Epithelial cell of esophagus (primary cell): ENCODE results near the gene CCDC13.

Experiments used
- DNase-seq: peaks from one replicate; pipeline ENCODE4 v3.0.0; 2010; ENCODE audit warnings: low read depth
- H3K4me3 ChIP-seq: 2 replicates; pipeline ENCODE4 v1.5.1; 2011; ENCODE audit warnings: mild to moderate bottlenecking, low read length, control low read depth
- CTCF ChIP-seq: IDR thresholded peaks from 2 replicates; pipeline ENCODE4 v1.5.1; 2011; ENCODE audit warnings: low read depth, mild to moderate bottlenecking, low read length, control low read depth, inconsistent platforms; ENCODE audit not compliant: insufficient read depth; ENCODE audit errors: missing control alignments

The CCDC13 gene

GRCh38 chr3:42755681-42756578 lies 17.1 kb downstream of the CCDC13 start:
- DNase-seq = peak; percentile 27
- TF ChIP-seq CTCF = peak; percentile 34

GRCh38 chr3:42753757-42754156 lies 19.3 kb downstream of the CCDC13 start:
- no peak overlapping the region for H3K4me3 ChIP-seq
- no peak for TF ChIP-seq CTCF
- DNase-seq = no peak

More at GRCh38 chr3:42755681-42756578, 17.1 kb downstream of the CCDC13 start:
- H3K4me3 ChIP-seq = no peak overlapping the region

- DNase-seq = no peak
- TF ChIP-seq CTCF = no peak
- H3K4me3 ChIP-seq = no peak overlapping the region
These were observed 20.1 kb downstream of the CCDC13 start for GRCh38 chr3:42752961-42753360.

- H3K4me3 ChIP-seq = no peak overlapping the region
- no peak for DNase-seq
- no peak for TF ChIP-seq CTCF
These were observed 20.6 kb downstream of the CCDC13 start for GRCh38 chr3:42752441-42752840.

GRCh38 chr3:42751609-42752008 lies 21.4 kb downstream of the CCDC13 start:
- no peak for DNase-seq
- H3K4me3 ChIP-seq = no peak overlapping the region
- TF ChIP-seq CTCF = no peak

- no peak for TF ChIP-seq CTCF
- no peak overlapping the region for H3K4me3 ChIP-seq
- DNase-seq = no peak
These were observed 22.2 kb downstream of the CCDC13 start for GRCh38 chr3:42750834-42751233.
